ENCODE results near the gene EFHD2.
A peak's percentile ranks its signal among the peaks of the same experiment; 100 is the strongest.

Gene EFHD2

DNA sequence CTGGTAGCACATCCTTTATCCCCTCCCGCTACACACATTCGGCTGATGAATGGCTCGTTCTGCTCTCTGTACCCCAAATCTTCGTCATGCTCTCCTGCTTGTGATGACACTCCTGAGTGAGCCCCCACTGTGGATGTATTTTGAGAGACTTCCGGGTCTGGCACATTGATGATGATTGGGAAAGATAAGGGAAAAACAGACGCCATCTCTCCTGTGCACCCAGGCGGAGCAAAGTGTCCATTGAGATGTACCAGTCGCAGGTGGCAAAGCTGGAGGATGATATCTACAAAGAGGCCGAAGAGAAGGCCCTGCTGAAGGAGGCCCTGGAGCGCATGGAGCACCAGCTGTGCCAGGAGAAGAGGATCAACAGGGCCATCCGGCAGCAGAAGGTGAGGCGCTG, 27.9 kb upstream of the EFHD2 start:
- TF ChIP-seq, protein P1, sequence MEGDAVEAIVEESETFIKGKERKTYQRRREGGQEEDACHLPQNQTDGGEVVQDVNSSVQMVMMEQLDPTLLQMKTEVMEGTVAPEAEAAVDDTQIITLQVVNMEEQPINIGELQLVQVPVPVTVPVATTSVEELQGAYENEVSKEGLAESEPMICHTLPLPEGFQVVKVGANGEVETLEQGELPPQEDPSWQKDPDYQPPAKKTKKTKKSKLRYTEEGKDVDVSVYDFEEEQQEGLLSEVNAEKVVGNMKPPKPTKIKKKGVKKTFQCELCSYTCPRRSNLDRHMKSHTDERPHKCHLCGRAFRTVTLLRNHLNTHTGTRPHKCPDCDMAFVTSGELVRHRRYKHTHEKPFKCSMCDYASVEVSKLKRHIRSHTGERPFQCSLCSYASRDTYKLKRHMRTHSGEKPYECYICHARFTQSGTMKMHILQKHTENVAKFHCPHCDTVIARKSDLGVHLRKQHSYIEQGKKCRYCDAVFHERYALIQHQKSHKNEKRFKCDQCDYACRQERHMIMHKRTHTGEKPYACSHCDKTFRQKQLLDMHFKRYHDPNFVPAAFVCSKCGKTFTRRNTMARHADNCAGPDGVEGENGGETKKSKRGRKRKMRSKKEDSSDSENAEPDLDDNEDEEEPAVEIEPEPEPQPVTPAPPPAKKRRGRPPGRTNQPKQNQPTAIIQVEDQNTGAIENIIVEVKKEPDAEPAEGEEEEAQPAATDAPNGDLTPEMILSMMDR (IDR thresholded peaks at IDR 0.05; ENCODE audit: borderline replicate concordance, control extremely low read depth, extremely low read depth, insufficient read depth, missing control alignments), result no peak
- no peak for DNase-seq (ENCODE audit: low spot score)
- in situ Hi-C loops (cut with MboI; ENCODE audit: low sequenced_read_pairs, unreplicated experiment), result no loop called here

DNA sequence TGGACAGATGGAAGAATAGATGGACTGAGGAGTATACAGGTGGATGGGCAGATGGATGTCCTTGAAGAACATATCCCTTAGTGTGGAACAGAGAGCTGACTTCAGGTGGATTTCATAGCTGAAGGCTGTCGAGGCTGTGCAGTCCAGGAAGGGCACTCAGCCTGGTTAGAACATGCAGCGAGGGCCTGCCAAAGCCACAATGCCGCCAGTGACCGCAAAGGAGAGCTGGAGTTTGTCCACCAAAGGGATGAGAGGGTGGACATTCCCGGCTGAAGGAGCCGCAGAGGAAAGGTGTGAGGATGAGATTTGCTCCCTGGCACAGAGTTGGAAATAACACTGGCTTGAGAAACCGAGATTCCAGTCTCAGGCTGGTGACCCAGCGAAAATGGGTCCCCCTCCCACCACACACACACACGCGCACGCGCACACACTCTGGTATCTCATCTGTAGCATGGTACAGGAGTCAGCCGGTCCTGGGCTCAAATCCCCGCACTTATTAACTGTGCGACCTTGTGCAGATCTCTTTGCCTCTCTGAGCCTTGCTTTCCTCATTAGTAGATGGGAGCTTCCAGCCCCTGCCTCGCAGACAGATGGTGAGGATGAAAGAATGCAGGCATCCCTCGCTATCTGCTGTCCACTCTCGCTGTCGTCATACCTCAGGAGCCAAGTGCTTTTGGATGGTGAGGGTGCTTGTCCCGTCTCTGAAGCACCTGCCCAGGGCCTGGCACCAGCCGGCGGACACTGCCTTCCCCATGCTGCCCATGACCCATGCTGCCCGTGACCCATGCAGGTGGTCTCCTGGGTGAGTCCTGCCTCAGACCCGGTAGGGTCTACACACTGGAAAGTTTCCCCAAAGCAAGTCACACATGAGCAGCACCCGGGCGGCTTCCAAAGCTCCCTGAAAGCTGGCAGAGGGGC, 26.8 kb upstream of the EFHD2 start:
- TF ChIP-seq, protein P1 (IDR thresholded peaks at IDR 0.05; ENCODE audit: borderline replicate concordance, control extremely low read depth, extremely low read depth, insufficient read depth, missing control alignments), result no peak
- in situ Hi-C loops (cut with MboI; ENCODE audit: low sequenced_read_pairs, unreplicated experiment), result no loop called here
- no peak for DNase-seq (ENCODE audit: low spot score)

DNA sequence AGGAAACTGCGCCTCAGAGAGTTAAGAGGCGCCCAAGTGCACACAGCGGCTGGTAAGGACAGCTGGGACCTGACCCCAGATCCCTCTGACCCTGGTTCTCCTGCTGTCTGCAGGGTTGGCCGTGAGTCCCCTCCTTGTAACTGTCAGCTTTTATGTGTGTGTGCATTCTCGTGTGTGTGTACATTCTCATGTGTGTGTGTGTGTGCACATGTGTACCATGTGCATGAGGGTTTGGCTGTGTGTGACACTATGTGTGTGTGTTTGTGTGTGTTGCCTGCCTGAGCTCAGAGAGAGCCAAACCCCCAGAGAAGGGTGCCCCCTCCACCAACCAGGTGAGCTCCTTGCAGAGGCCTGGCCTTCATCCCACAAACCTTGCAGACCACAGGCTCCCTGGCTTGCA, 25.9 kb upstream of the EFHD2 start:
- TF ChIP-seq, protein P1 (IDR thresholded peaks at IDR 0.05; ENCODE audit: borderline replicate concordance, control extremely low read depth, extremely low read depth, insufficient read depth, missing control alignments), result no peak
- DNase-seq (ENCODE audit: low spot score), result no peak
- in situ Hi-C loops (cut with MboI; ENCODE audit: low sequenced_read_pairs, unreplicated experiment), result no loop called here

DNA sequence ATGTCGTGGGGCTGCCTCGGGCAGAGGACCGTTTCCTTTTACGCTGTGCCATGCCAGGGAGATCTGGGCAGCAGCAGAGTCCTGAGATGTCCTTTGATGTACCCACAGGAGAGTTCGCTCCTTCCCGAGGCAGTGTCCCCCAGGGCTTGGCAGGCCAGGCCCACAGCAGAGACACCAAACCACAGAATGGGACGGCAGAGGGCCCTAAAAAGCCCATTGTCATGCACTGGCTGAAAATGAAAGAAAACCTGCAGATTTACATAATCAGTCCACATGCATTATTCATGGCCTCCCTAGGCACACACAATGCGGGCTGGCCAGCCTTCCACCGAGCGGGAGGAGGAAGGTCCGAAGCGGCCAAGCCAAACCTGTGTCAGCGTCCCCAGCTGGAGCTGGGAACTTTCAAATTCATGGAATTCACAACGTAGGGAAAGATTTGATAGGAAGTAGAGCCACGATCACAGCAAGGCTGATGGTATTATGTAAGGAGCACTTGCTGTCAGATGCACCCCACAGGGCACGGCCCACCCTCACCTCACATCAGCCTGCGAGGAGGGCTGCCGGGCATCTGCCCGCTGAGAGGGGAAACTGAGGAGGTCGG, 25.3 kb upstream of the EFHD2 start:
- peak; percentile 71 for DNase-seq (ENCODE audit: low spot score)
- in situ Hi-C loops (cut with MboI; ENCODE audit: low sequenced_read_pairs, unreplicated experiment), result no loop called here
- TF ChIP-seq, protein P1 (IDR thresholded peaks at IDR 0.05; ENCODE audit: borderline replicate concordance, control extremely low read depth, extremely low read depth, insufficient read depth, missing control alignments), result no peak

DNA sequence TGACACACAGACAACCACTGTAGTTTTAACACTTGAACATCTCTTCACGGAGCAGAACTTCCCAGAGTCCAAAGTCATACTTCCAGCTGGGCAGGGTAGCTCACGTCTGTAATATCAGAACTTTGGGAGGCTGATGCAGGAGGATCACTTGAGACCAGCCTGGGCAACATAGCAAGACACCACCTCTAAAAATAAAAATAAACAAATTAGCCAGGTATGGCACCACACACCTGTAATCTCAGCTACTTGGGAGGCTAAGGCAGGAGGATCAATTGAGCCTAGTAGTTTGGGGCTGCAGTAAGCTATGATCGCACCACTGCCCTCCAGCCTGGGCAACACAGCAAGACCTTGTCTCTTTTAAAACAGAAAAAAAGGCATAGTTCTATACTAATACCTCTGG, 24.3 kb upstream of the EFHD2 start:
- in situ Hi-C loops (cut with MboI; ENCODE audit: low sequenced_read_pairs, unreplicated experiment), result no loop called here
- no peak for DNase-seq (ENCODE audit: low spot score)
- TF ChIP-seq, protein P1 (IDR thresholded peaks at IDR 0.05; ENCODE audit: borderline replicate concordance, control extremely low read depth, extremely low read depth, insufficient read depth, missing control alignments), result no peak

DNA sequence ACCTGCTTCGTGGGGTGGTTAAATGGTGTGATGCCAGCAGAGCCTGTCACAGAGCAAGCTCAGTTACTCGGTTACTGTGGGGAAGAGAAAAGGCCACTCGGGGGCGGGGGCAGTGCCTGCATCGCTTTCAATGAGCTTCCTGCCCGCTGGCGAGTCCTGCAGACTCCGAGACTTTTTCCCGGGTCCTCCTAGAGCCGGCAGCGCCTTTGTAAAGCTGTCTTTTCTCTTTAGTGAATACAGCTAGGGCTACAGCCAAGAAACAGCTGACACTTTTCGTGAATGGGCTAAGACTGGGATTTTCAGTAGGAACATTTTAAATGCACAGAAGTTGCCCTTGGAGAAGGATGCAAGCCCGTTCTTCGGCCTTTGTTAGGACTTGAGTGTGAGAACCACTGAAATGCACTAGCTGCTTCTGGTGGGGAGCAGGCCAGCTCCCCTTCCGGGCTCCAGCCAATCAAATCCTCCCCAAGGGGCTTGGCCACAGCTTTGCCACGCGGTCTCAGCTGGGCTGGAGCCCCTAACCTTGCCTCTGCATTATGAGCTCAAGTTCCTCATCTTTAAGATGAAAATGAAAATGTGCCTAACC, 23.4 kb upstream of the EFHD2 start:
- in situ Hi-C loops (cut with MboI; ENCODE audit: low sequenced_read_pairs, unreplicated experiment), result no loop called here
- no peak for DNase-seq (ENCODE audit: low spot score)
- TF ChIP-seq, protein P1 (IDR thresholded peaks at IDR 0.05; ENCODE audit: borderline replicate concordance, control extremely low read depth, extremely low read depth, insufficient read depth, missing control alignments), result no peak
